ENCODE measurements around the gene TENM4. TPM values are rescaled to one million over a fixed set of nuclear protein-coding genes. Genes with fewer than 3 reads are reported as not detected.

TENM4 gene
- total RNA-seq, 1 donor, result 10.4 TPM

- DNase-seq (ENCODE audit: low read depth), result no peak
- H3K4me3 ChIP-seq (ENCODE audit: low read depth, low read length), result no peak overlapping the region
- TF ChIP-seq, protein P1, sequence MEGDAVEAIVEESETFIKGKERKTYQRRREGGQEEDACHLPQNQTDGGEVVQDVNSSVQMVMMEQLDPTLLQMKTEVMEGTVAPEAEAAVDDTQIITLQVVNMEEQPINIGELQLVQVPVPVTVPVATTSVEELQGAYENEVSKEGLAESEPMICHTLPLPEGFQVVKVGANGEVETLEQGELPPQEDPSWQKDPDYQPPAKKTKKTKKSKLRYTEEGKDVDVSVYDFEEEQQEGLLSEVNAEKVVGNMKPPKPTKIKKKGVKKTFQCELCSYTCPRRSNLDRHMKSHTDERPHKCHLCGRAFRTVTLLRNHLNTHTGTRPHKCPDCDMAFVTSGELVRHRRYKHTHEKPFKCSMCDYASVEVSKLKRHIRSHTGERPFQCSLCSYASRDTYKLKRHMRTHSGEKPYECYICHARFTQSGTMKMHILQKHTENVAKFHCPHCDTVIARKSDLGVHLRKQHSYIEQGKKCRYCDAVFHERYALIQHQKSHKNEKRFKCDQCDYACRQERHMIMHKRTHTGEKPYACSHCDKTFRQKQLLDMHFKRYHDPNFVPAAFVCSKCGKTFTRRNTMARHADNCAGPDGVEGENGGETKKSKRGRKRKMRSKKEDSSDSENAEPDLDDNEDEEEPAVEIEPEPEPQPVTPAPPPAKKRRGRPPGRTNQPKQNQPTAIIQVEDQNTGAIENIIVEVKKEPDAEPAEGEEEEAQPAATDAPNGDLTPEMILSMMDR (IDR thresholded peaks at IDR 0.05; ENCODE audit: insufficient read depth, low read depth, low read length), result no peak
Measured at GRCh38 chr11:79039122-79039521, 401.7 kb downstream of the TENM4 start.

- no peak for DNase-seq (ENCODE audit: low read depth)
- H3K4me3 ChIP-seq (ENCODE audit: low read depth, low read length), result no peak overlapping the region
- TF ChIP-seq, protein P1 (IDR thresholded peaks at IDR 0.05; ENCODE audit: insufficient read depth, low read depth, low read length), result no peak
Measured at GRCh38 chr11:79035881-79036280, 404.9 kb downstream of the TENM4 start.

DNA sequence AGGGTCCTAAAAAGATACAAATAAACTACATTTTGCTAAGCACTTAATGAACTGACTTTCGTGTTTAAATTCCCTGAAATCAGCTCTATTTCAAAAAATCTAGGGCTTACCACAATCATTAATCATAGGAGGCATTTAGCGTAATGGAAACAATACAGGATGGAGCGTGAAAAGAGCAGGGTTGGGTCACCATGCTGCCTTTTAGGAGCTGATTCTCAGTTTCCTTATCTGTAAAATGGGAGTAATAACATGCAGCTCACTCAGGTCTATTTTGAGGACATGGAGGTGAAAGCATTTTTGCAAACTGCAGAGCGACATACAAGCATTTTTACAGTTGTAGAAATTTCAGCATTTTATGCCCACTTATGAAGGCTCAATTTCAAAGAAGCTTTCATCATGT lies 407.0 kb downstream of the TENM4 start:
- DNase-seq (ENCODE audit: low read depth), result no peak
- TF ChIP-seq, protein P1 (IDR thresholded peaks at IDR 0.05; ENCODE audit: insufficient read depth, low read depth, low read length), result no peak
- no peak overlapping the region for H3K4me3 ChIP-seq (ENCODE audit: low read depth, low read length)

DNA sequence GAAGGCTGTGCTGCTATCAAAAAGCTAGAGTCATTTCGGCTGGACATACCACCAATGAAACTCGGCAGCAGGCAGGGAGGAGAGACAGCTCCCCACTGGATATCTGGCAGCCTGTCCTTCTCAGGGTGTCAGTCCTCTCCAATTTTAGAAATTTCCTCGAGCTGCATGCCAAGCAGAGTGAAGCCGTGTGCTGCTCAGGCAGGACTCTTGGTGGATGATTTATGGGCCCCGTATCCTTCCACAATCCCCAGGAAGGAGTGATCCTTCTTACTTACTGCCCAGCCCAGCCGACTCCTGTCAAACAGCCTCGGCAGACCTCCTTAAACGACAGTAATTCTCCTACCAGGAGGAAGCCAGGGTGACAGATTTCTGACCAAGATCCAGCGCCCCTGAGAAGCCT lies 410.4 kb downstream of the TENM4 start:
- no peak for DNase-seq (ENCODE audit: low read depth)
- TF ChIP-seq, protein P1 (IDR thresholded peaks at IDR 0.05; ENCODE audit: insufficient read depth, low read depth, low read length), result no peak
- no peak overlapping the region for H3K4me3 ChIP-seq (ENCODE audit: low read depth, low read length)

DNA sequence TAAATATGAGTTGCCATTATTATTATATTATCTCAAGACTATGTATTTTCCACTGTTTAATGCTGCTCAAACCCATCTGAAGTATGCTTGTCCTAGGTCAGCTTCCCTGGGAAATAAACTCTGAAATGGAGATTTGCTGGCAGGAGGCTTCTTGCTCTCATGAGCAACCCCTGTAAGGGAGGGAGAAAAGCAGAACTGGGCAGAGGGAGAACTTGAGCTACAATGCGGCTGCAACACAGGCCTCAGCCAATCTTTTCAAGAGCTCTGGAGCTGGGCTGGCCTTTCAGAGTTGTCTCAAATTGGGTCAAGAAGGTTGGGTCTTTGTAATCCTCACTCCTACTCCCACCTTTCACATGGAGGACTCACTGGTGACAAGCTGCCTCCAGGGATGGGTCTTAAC lies 412.6 kb downstream of the TENM4 start:
- H3K4me3 ChIP-seq (ENCODE audit: low read depth, low read length), result no peak overlapping the region
- TF ChIP-seq, protein P1 (IDR thresholded peaks at IDR 0.05; ENCODE audit: insufficient read depth, low read depth, low read length), result no peak

DNA sequence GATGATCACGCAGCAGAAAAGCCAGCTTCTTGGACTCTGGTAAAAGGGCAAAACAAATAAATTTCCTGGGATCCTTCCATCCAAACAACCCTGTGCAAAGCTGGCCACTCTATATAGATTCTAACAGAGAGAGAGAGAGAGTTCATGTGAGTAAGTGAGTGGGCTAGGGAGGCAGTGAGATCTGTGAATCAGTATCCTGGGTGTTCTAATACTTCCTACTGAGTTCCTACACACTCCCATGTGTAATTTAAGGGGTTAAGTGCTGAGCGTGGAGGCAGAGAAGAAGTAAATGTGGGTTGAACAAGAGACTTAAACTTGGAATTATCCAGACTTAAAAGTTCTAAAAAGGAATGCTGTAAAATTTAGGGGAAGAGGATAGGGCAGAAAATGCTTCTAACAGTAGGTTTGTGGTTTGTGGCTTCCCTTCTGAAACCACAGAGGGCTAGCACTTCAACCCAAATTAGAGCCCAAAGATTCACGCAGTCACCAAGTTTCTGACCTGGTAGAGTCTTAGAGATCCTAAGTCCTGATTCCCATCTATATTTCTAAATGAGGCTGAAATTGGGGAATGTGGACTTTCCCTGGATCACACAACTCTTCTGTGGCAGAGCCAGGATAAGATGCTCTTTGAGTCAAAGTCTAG lies 413.9 kb downstream of the TENM4 start:
- DNase-seq (ENCODE audit: low read depth), result no peak
- H3K4me3 ChIP-seq (ENCODE audit: low read depth, low read length), result no peak overlapping the region
- TF ChIP-seq, protein P1 (IDR thresholded peaks at IDR 0.05; ENCODE audit: insufficient read depth, low read depth, low read length), result no peak

More for the DNA sequence above, 412.6 kb downstream of the TENM4 start:
- no peak for DNase-seq (ENCODE audit: low read depth)

DNA sequence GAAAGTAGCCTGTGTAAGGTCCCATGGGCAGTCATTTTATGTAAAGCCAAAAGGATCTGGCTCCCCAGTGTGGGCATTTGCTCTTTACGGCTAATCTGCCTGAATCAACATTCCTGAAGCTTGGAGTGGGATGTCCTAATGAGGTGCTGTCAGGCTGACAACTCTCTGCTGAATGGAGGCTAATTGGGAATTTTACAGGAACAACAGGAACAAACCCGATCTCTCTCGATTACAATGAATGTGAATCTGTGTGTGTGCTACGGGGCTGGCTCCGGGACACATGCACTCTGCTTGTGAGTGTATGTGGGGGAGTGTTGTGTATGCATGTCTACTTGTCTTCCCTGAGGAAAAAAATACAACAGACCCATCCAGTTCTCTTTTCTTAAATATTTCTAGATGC lies 415.2 kb downstream of the TENM4 start:
- no peak overlapping the region for H3K4me3 ChIP-seq (ENCODE audit: low read depth, low read length)
- TF ChIP-seq, protein P1 (IDR thresholded peaks at IDR 0.05; ENCODE audit: insufficient read depth, low read depth, low read length), result no peak
- no peak for DNase-seq (ENCODE audit: low read depth)
